HG02943 (cell line): ENCODE results near the gene SPDYE3.

Experiments used
- ATAC-seq: cut with Tn5 transposase; IDR thresholded peaks from one replicate; pipeline ENCODE4 v1.9.1; 2021; ENCODE audit warnings: mild to moderate bottlenecking, low read depth, moderate library complexity; ENCODE audit not compliant: unreplicated experiment

Gene SPDYE3

DNA sequence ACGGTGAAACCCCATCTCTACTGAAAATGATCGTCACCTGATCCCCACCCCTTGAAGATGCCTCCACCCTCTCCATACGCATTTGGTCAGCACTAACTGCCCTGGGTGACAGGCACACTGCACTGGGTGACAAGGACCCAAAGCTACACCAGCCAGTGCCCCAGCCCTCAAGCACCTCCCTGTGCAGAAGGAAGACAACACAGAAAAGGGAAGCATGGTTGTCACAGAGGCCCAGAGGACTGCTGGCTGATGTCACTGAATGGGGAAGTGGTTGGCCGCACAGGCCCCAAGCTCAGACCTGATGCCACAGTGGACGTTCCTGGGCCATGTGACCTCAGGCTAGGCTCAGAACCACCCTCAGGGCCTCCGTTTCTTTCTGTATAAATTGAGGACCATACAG, 61.6 kb downstream of the SPDYE3 start:
- ATAC-seq, result no peak

DNA sequence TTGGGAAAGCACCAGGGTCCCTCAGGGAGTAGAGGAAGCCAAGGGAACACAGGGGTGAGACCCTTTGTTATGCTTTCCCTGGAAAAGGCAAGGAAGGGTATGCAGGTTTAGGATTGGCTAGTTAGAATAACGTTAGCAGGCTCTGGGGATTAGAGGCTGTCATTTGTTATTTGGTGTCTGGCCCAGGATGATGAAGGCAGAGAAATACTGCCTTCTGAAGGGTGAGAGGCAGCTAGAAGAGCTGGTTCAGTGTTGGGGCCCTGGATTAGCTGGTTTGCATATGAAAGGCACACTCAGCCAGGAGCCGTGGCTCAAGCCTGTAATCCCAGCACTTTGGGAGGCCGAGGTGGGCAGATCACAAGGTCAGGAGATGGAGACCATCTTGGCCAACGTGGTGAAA, 62.8 kb downstream of the SPDYE3 start:
- no peak for ATAC-seq

DNA sequence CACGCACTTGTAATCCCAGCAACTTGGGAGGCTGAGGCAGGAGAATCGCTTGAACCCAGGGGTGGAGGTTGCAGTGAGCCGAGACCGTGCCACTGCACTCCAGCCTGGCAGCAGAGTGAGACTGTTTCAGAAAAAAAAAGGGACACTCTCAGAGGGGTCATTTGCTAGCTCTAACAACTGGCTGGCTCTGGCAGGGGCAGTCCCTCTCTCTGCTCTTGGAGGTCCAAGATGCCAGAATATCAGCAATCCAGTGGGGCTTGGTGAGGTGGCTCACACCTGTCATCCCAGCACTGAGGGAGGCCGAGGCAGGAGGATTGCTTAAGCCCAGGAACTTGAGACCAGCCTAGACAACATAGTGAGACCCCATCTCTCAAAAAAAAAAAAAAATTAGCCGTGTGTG, 63.2 kb downstream of the SPDYE3 start:
- ATAC-seq, result no peak

DNA sequence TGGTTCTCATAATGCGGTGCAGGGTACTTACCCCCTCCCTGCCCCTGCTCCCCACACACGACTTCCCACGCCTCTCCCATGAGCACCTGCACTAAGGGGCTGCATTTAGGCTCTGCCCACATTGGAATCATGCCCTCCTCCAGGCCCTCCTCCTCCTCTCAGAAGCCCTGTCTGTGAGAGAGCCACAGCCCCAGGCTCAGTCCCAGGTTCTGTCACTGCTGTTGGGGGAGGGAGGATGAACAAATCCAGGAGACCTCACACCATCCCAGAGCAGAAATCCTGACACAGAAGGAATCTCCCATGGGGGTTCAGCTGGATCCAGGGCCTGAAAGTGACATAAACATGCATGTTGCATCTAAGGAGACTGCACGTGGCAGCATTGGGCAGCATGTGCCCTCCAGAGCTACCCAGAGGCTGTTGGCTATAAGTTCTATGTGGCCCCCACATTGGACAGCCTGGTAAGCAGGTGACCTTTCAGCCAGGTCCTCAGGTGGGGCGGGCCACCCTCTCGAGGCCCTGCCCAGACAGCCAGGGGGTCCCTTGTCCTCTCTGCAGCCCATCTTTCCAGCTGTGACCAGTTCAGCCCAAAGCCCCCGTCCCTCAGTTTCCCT, 64.2 kb downstream of the SPDYE3 start:
- no peak for ATAC-seq
